Neutrophil (primary cell): ENCODE measurements around the gene TRIM39.

ENCODE experiments used
- H3K27ac ChIP-seq: fragments of 200-600 bp; sonication (generic); 2 replicates; pipeline ENCODE4 v1.5.1; 2016; ENCODE audit warnings: mild to moderate bottlenecking, moderate library complexity
- H3K27me3 ChIP-seq: fragments of 200-600 bp; sonication (generic); 2 replicates; pipeline ENCODE4 v1.6.0; 2016; ENCODE audit warnings: mild to moderate bottlenecking
- H3K36me3 ChIP-seq: fragments of 200-600 bp; sonication (generic); 2 replicates; pipeline ENCODE4 v1.5.1; 2017
- H3K4me1 ChIP-seq, 2 experiments: fragments of 200-600 bp in 1 of 2; sonication (generic) in 1 of 2; 1 replicate in 1 of 2; 2 replicates in 1 of 2; pipeline versions ENCODE4 v1.5.1 to v1.6.1; 2013 to 2016; ENCODE audit warnings: low read depth in 1 of 2, low read length in 1 of 2, mild to moderate bottlenecking in 1 of 2, moderate library complexity in 1 of 2; ENCODE audit not compliant: control insufficient read depth in 1 of 2, insufficient read depth in 1 of 2
- H3K4me3 ChIP-seq, 2 experiments: fragments of 200-600 bp in 1 of 2; sonication (generic) in 1 of 2; 1 replicate in 1 of 2; 2 replicates in 1 of 2; pipeline ENCODE4 v1.5.1; 2013 to 2016; ENCODE audit warnings: low read depth in 1 of 2, low read length in 1 of 2, mild to moderate bottlenecking in 1 of 2, moderate library complexity in 1 of 2
- H3K9me3 ChIP-seq: fragments of 200-600 bp; sonication (generic); 2 replicates; pipeline ENCODE4 v1.5.1; 2016
- TF ChIP-seq, protein P1 (sequence below): fragments of 200-600 bp; sonication (generic); IDR thresholded peaks from 2 replicates; pipeline ENCODE4 v1.5.1; 2016; ENCODE audit warnings: antibody characterized with exemption

Gene TRIM39

DNA sequence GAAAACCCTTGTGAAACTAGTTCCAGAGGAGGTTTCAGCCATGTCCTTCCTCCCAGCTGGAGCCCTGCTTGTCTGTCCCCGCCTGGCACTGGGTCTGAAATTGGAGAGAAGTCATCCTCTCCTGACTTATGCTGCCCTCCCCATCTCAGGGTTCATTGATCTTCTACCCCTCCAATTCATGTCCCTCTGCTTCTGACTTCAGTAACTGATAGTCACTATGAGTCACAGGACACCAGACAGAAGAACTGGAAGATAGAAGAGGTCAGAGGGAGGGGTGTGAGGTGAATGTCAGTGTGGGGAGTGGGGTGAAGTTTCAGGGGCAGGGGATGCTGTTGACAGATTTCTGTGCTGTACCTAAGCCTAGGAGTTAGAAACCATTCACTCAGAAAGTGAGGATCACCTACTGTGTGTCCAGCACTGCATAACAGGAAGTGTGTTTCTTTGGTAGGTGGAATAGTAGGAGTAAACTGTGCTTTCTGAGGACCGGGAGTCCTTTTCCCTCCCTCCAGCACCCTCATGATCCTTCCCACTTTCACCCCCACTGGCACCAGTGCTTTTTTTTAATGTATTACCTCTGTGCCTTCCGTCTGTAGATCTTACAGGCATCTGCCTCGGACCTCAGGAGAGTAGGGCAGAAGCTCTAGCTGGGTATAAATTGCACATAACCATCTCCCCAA lies 17.6 kb downstream of the TRIM39 start:
- Histone ChIP-seq H3K27ac (peak overlapping the region; percentile 82), H3K4me3 (peak overlapping the region; percentile 74 to 83), H3K36me3 (peaks cover 62% of the 10 kb centered on the region), H3K9me3 (no peaks in the 10 kb centered on the region), H3K4me1 (peaks cover 5 to 8% of the 10 kb centered on the region in 2 experiments), H3K27me3 (no peaks in the 10 kb centered on the region)
- TF ChIP-seq, protein P1, sequence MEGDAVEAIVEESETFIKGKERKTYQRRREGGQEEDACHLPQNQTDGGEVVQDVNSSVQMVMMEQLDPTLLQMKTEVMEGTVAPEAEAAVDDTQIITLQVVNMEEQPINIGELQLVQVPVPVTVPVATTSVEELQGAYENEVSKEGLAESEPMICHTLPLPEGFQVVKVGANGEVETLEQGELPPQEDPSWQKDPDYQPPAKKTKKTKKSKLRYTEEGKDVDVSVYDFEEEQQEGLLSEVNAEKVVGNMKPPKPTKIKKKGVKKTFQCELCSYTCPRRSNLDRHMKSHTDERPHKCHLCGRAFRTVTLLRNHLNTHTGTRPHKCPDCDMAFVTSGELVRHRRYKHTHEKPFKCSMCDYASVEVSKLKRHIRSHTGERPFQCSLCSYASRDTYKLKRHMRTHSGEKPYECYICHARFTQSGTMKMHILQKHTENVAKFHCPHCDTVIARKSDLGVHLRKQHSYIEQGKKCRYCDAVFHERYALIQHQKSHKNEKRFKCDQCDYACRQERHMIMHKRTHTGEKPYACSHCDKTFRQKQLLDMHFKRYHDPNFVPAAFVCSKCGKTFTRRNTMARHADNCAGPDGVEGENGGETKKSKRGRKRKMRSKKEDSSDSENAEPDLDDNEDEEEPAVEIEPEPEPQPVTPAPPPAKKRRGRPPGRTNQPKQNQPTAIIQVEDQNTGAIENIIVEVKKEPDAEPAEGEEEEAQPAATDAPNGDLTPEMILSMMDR, result no peak

DNA sequence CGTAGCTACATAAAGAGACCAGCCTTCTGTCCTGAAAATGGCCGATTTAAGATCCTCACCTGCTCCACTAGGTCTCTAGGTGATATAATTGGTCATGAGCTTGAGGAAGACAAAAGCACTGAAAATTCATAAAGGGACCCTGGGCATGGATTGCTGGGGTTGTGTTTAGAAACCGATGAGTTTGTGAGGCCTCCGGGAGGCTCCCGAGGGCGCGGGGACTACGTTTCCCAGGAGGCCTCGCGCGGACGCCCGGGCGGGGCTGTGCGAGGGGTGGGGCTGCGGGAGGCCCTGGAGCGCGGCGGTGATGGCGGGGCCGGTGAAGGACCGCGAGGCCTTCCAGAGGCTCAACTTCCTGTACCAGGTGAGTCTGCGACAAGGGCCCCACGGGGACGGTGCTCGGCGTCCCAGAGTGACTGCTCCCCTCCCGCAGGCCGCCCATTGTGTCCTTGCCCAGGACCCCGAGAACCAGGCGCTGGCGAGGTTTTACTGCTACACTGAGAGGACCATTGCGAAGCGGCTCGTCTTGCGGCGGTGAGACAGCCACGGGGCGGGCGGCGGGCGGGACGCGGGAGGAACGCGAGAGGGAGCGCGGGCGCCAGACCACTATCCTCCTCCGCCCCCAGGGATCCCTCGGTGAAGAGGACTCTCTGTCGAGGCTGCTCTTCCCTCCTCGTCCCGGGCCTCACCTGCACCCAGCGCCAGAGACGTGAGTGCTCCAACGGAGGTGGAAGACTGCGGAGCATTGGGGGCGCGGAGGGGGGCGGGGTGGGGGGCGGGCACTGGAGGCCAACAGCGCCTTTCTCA lies 18.3 kb downstream of the TRIM39 start, which contains the start of gene RPP21:
RPP21 (plus strand) TSS at position 289 of the 804 bp plus-strand sequence; CDS start at position 305, 16 bp downstream.
- Histone ChIP-seq H3K27me3 (peaks cover 3% of the 10 kb centered on the region), H3K9me3 (no peaks in the 10 kb centered on the region), H3K36me3 (peaks cover 54% of the 10 kb centered on the region), H3K27ac (peak within 1 kb of the TSS; percentile 82), H3K4me3 (peak within 1 kb of the TSS; percentile 74 to 83), H3K4me1 (peaks cover 5 to 8% of the 10 kb centered on the region in 2 experiments)
- TF ChIP-seq, protein P1, result peak; percentile 26

DNA sequence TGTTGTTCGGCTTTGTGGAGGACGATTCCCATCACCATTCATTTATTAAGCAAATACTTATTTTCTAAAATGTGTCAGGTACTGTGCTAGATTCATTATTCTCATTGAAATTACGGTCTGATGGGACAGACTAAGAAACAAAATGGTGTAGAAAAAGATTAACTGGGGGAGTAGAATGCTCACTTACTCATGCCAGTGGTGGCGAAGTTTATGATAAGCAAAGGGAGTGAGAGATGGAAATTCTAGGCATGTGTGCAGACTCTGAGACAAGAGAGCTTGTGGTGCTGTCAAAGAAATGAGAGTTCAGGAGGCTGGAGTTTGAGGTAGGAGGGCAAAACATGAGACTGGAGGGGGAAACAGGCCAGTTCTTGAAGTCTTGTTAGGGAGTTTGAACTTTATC lies 19.1 kb downstream of the TRIM39 start:
- H3K27ac ChIP-seq, result peak overlapping the region; percentile 82
- TF ChIP-seq, protein P1, result no peak
- peaks cover 11% of the 10 kb centered on the region for H3K27me3 ChIP-seq
- peaks cover 5 to 8% of the 10 kb centered on the region in 2 experiments for H3K4me1 ChIP-seq
- no peaks in the 10 kb centered on the region for H3K9me3 ChIP-seq
- peak overlapping the region; percentile 74 to 83 for H3K4me3 ChIP-seq
- peaks cover 47% of the 10 kb centered on the region for H3K36me3 ChIP-seq

DNA sequence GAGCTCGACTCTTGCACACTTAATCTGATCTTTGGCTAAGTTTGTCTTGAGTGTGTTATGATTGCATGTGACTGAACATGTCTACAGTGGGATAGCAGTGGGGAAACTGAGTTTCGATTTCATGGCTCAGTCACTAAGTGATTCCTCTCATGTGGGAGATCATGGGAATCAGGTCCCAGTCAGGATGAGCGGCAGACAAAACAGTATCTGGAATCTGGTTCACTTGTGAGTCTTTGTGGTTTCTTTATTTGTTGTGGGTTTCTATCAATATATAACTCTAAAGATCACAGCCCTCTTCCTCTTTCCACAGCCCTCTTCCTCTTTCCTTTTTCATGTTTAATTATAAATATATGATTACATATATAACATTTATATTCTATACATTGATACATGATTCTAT lies 22.2 kb downstream of the TRIM39 start:
- TF ChIP-seq, protein P1, result no peak
- H3K27me3 ChIP-seq, result peaks cover 42% of the 10 kb centered on the region
- peaks cover 15% of the 10 kb centered on the region for H3K36me3 ChIP-seq
- H3K4me3 ChIP-seq, result no peak overlapping the region
- no peaks in the 10 kb centered on the region for H3K9me3 ChIP-seq
- peaks cover 5 to 8% of the 10 kb centered on the region in 2 experiments for H3K4me1 ChIP-seq
- no peak overlapping the region for H3K27ac ChIP-seq

DNA sequence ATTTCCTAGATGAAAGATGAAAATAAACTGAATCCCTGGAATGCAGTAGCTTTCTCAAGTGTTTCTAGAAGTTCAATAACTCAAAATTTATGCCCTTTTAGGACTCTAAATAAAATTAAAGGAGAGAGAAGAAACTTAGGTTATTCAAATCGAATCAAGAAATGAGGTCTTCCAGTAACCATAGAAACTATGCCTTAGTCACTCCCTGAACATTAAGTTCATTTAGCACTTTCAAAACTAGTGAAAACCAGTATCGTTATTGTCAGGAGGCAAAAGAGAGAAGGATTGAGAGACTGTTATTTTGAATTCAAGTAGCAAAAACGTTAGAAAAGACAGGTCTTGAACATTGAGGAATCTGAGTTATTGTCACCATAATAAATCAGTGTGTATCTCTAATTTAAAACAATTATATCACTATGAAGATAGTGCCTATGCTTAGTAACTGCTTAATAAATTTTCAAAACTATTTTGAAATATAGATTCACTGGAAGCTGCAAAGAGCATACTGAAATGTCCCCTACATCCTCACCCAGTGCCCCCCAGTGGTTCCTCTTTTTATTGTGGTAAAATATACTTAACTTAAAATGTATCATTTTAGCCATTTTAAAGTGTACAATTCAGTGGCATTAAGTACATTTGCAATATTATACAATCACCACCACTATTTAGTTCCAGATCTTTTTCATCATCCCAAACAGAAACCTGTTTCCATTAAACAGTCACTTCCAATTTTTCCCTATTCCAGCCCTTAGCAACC lies 22.9 kb downstream of the TRIM39 start:
- Histone ChIP-seq H3K4me1 (peaks cover 5 to 8% of the 10 kb centered on the region in 2 experiments), H3K9me3 (no peaks in the 10 kb centered on the region), H3K27ac (no peak overlapping the region), H3K4me3 (no peak overlapping the region), H3K27me3 (peaks cover 48% of the 10 kb centered on the region), H3K36me3 (peaks cover 12% of the 10 kb centered on the region)
- TF ChIP-seq, protein P1, result no peak
